NB4 (cell line): ENCODE measurements around the gene ZNF14.

Experiments used
- MYC ChIP-seq: IDR thresholded peaks from 2 replicates; pipeline ENCODE4 v1.6.1; 2011; ENCODE audit warnings: low read depth, low read length
- POLR2A ChIP-seq: IDR thresholded peaks from 2 replicates; pipeline ENCODE4 v1.6.1; 2011; ENCODE audit warnings: mild to moderate bottlenecking; ENCODE audit not compliant: insufficient read length; ENCODE audit errors: extremely low read depth
- TF ChIP-seq, protein P1 (sequence below): IDR thresholded peaks from one replicate; pipeline ENCODE4 v1.5.1; 2012; ENCODE audit warnings: low read depth, low read length

DNA sequence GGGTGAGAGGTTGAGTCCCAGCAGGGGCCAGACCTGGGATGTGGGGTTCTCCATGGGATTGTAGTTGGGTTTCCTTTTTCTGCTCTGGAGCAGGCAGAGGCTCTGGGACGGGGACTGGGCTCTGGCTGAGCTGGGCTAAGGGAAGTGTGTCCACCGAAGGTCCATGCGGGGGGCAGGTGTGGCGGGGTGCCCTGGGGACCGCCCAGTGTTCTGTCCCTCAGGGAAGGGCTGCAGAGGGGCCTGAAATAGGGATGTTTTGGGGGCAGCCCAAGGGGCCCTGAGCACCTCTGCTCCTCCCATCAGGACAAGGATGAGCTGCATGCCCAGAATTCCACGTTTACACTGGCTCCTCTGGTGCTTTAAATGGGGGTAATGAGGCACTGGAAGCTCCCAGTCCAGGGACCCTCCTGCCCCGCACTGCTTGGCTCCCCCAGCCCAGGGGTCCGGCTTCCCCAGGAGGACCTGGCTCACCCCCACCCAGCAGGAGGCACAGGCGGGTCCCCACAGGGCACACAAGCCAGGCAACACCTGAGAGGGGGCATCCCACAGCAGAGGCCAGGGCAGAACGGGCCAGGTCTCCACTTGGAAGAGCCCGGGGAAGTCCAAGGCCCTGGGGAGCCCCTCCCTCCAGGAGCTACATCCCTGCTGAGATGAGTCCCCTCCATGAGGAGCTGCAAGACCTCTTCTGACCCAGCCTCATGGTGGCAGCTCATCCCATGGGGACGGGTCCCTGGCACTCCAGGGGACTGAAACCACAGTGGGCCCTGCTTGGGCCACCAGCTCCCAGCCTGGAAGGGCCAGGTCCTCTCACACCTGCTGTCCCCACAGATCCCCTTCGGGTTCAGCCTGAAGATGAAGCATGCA is 14.7 kb upstream of the ZNF14 start:
- TF ChIP-seq POLR2A (no peak), MYC (no peak)
- TF ChIP-seq, protein P1, sequence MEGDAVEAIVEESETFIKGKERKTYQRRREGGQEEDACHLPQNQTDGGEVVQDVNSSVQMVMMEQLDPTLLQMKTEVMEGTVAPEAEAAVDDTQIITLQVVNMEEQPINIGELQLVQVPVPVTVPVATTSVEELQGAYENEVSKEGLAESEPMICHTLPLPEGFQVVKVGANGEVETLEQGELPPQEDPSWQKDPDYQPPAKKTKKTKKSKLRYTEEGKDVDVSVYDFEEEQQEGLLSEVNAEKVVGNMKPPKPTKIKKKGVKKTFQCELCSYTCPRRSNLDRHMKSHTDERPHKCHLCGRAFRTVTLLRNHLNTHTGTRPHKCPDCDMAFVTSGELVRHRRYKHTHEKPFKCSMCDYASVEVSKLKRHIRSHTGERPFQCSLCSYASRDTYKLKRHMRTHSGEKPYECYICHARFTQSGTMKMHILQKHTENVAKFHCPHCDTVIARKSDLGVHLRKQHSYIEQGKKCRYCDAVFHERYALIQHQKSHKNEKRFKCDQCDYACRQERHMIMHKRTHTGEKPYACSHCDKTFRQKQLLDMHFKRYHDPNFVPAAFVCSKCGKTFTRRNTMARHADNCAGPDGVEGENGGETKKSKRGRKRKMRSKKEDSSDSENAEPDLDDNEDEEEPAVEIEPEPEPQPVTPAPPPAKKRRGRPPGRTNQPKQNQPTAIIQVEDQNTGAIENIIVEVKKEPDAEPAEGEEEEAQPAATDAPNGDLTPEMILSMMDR = no peak
